GM12874 (cell line): Measurements from ENCODE around the gene RPS8.

Experiments
- TF ChIP-seq, protein P1 (sequence below): IDR thresholded peaks from 2 replicates; pipeline ENCODE4 v1.5.1; 2011; ENCODE audit warnings: low read depth, mild to moderate bottlenecking, control low read depth, low read length, moderate library complexity; ENCODE audit not compliant: insufficient read depth

The RPS8 gene

DNA sequence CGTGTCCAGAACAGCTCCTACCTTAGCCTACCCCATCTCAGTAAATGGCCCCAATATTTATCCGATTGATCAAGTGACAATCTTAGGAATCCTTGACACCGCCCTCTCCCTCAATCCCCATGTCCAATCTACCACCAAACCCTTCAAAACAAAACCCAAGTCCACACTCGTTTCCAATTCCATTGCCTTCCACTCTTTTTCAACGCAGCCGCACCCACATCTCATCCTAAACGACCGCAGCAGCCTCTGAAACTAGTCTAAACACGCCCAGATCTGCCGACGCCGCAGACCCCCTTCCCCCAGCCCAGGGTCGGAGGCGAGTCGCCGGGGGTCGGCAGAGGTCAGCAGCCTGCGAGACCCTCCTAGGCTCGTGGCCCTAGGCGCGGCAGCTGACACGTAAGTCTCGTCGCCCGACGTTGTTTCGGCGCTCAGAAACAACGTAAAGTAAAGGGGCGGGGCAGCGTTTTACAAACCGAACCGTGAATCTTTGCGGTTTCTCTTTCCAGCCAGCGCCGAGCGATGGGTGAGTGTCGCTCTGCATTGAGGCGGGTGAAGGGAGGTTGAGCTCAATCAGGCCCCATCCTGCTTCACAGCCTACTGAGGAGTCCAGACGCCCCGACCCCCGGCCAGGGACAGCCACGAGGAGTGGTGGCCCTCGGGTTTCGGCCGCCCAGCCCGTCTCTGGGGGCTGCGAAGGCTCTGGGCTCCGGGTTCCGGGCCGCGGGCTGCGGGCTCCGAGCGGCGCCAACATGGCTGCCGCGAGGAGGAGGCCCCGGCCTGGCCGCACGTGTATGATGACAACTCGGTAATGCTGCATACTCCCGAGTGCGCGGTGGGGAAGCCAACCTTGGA is at the start of gene RPS8:
Gene RPS8, plus strand, starts transcription at position 463 of the 852 bp plus-strand sequence. Its CDS starts 57 bp downstream, at position 520.
- TF ChIP-seq, protein P1, sequence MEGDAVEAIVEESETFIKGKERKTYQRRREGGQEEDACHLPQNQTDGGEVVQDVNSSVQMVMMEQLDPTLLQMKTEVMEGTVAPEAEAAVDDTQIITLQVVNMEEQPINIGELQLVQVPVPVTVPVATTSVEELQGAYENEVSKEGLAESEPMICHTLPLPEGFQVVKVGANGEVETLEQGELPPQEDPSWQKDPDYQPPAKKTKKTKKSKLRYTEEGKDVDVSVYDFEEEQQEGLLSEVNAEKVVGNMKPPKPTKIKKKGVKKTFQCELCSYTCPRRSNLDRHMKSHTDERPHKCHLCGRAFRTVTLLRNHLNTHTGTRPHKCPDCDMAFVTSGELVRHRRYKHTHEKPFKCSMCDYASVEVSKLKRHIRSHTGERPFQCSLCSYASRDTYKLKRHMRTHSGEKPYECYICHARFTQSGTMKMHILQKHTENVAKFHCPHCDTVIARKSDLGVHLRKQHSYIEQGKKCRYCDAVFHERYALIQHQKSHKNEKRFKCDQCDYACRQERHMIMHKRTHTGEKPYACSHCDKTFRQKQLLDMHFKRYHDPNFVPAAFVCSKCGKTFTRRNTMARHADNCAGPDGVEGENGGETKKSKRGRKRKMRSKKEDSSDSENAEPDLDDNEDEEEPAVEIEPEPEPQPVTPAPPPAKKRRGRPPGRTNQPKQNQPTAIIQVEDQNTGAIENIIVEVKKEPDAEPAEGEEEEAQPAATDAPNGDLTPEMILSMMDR: no peak

GRCh38 chr1:44730741-44731512 is 44.4 kb upstream of the RPS8 start, which contains the start of gene RNU5D-1:
Gene RNU5D-1 (minus strand): TSS chr1:44731170.
- TF ChIP-seq, protein P1: peak; percentile 78

DNA sequence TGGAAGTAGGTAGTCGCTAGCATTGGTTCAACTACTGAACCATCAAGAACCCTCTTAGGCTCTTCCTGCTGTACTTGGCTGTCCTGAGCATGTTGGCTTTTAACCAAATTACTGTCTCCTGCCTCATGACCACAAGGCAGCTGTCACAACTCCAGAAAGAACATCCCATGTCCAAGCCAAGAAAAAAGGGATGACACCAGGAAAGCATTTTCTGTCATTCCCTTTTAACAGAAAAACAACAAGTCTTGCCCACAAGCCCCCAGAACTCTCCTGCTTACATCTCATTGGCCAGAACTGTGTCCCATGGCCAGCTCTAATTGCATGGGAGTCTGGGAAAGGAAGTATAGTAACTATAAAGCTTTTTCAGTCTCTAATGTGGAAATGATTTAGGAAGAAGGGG is 42.0 kb upstream of the RPS8 start:
- TF ChIP-seq, protein P1: no peak

GRCh38 chr1:44733784-44734183 is 41.6 kb upstream of the RPS8 start:
- TF ChIP-seq, protein P1: no peak

DNA sequence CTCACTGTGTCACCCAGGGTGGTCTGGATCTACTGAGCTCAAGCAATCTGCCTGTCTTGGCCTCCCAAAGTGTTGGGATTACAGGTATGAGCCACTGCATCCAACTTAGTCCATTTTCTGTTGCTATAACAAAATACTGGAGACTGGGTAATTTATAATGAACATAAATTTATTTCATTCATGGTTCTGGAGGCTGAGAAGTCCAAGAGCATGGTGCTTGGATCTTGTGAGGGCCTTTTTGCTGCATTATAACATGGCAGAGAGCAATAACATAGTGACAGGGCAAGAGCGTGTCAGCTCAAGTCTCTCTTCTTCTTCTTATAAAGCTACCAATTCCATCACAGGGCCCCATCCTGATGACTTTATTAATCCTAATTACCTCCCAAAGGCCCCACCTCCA is 39.3 kb upstream of the RPS8 start:
- TF ChIP-seq, protein P1: no peak

DNA sequence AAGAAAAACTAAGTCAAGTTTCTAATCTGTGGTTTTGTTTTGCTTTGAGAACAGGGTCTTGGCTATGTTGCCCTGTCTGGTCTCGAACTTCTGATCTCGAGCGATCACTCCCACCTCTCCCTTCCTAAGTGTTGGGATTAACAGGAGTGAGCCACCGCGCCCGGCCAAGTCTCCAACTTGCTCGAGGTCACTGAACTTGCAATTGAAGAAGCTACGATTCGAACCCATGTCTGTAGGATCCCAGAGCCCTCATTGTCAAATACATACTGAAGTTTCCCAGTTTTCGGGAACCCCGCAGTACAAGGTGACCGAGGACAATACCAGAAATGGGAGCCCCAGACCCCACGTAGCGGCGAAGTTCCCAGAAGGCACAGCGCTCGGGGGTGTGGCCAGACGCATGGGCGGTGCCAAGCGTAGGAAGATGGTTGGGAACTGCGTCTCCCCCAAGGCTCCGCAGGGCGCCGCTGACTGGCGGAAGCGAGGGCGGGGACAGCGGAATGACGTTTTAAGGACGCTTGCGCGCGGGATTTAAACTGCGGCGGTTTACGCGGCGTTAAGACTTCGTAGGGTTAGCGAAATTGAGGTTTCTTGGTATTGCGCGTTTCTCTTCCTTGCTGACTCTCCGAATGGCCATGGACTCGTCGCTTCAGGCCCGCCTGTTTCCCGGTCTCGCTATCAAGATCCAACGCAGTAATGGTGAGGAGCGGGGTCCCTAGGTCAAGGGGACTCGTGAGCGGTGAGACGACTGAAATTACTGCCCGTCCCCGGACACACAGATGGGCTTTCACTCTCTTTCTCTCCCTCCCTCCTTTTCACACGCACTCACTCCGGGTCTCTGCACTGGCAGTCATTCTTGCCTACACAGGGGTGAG is 35.8 kb upstream of the RPS8 start, which contains the start of gene KIF2C:
Gene KIF2C, plus strand, starts transcription at position 531 of the 872 bp plus-strand sequence. Its CDS starts 96 bp downstream, at position 627.
- TF ChIP-seq, protein P1: no peak
